RKO (cell line): ENCODE data around the gene PRKCQ.
A peak's percentile ranks its signal among the peaks of the same experiment; 100 is the strongest.

Experiments
- DNase-seq: peaks from one replicate; pipeline ENCODE4 v3.0.0-alpha.2; 2016; ENCODE audit warnings: low spot score

Gene PRKCQ

DNA sequence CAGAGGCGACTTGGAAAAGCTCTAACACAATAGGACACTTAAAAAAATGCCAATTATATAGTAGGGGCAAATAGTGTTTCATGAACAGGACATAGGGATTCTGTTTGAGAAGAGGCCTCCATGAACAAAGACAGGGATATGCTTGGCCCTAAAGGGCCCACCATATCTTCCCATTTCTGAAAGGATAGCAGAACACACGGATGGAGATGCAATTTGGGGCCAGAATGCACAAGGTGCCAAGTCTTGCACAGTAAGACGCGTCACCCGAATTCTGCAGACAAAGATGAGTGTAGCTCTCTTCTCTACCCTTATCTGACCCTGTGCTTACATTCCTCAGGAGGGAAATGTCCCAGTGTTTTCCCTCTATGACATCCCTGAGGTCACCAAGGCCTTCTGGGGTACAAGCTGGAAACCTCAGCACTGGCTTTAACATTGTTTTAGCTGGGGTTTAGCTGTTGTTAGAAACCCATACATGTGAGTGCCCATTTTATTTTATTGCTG is 12.8 kb downstream of the PRKCQ start:
- DNase-seq, result no peak

DNA sequence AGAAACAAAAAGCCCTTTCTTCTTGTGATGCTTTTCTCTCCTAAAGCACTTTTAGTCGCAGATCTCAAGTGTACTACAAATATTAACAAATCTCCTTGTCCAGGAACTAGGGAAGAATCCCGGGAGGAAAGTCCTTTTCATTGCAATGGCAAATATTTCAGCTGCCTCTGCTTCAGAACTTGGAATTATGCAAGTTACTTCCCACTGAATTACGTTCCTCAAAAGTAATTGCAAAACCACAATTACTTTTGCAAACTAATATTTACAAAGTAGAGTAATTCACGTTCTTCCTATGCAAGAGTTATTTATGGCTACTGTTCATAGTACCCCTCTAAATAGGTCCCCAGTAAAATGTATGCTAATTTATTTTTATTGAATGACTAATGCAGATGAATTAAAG is 14.5 kb downstream of the PRKCQ start:
- DNase-seq, result no peak

GRCh38 chr10:6564367-6564766 is 15.7 kb downstream of the PRKCQ start:
- no peak for DNase-seq

GRCh38 chr10:6563731-6564130 is 16.3 kb downstream of the PRKCQ start:
- DNase-seq, result no peak

GRCh38 chr10:6563075-6563474 is 17.0 kb downstream of the PRKCQ start:
- no peak for DNase-seq

DNA sequence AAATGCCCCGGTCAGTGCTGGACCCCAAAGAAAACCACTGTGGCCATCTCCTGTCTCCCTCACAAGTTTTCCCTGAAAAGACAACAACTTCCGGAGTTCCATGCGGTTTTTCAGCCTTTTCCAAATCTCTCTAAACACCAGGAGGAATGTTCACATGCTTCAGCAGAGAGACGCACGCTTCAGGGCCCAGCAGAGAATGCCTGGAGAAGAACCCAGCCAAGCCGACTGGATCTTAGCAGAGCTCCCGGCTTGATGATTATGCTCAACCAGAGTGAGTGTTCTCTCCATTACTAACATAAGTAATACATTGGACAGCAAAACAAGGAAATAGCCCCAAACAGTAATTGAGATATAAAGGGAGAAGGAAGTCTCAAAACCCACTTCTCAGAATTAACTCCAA is 17.9 kb downstream of the PRKCQ start:
- no peak for DNase-seq

DNA sequence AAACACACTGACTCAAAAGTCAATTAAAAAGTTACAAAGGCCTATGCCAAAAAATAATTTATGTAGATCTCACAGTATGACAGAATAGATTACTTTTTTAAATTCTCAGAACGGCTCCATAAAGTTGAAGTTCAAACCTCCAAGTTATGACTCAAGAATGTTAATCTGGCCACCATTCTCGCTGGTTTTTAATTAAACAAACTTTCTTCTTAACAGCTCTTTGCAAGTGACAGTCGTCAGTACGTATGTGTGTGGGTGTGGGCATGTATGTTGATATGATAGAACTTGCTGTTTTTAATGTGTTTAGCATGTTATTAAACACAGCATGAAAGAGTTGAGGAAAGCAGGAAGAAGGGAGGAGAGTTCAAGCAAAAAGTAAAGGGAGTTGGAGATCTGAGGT is 18.5 kb downstream of the PRKCQ start:
- no peak for DNase-seq

DNA sequence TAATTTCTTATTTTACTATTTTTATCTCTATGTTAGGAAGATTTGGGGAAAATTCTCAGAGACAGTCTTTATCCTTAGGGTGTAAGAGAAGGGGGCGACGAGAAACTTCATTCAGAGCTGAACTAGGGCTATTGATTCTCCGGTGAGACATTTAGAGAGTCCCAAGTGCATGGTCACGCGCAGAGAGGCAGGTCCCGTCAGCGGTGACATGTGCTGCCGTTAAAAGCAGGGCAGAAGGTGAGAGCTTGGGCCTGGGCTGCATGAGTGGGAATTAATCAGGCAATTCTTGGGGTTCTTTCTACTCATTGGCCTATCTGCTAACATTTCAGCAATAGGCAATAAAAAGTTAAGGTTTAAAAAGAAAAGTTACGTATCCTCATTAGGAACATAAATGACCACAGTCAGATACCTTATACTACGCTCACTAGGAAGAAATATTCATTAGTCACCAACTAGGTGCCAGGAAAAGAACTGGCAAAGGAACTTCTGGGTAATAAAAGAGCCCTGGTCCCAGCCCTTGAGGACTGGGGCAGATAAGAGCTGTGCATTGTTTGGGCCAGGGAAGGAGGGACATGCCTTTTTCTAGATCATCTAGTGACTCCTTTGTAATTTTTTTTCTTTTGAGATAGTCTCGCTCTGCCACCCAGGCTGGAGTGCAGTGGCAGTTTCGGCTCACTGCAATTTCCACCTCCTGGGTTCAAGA is 21.2 kb downstream of the PRKCQ start:
- no peak for DNase-seq

GRCh38 chr10:6558272-6558671 is 21.8 kb downstream of the PRKCQ start:
- no peak for DNase-seq

DNA sequence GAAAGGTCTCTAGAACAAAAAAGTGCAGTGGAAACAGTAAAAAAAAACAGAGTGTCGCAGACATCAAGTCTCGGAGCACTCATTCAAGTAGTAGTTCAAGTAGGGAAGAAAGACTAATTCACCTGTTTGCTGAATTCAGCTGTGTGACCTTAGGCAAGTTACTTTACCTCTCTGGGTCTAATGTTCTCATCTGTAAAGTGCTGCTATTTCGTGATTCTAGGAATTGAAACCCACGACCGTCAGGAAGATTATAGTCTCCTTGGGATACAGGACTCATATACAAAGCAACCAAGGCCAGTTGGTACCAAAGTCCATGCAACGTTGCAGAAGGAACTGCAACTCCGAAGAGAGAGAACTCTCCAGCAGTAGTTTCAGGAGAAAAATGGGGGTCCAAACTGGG is 26.1 kb downstream of the PRKCQ start:
- DNase-seq, result no peak

- DNase-seq, result no peak
These were observed 36.6 kb downstream of the PRKCQ start for GRCh38 chr10:6543431-6544005.

GRCh38 chr10:6542999-6543430 is 37.1 kb downstream of the PRKCQ start:
- no peak for DNase-seq

DNA sequence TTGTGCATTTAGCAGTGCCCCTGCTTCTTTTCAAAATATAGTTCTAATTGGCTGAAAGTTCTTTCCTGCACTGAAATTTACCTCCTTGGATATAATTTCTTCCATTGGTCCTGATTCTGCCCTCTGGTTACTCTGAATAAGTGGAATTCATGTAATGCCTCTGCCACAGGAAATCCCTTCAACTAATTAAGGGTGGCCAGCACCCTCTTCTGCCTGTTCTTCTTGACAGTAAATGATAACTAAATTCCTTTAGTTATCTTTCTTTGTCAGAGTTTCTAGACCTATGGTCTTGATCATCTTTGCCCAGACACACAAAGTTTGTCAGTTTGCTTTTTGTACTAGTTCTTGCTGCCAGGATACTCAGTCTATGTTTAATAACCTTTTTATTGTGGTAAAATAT is 40.2 kb downstream of the PRKCQ start:
- no peak for DNase-seq

DNA sequence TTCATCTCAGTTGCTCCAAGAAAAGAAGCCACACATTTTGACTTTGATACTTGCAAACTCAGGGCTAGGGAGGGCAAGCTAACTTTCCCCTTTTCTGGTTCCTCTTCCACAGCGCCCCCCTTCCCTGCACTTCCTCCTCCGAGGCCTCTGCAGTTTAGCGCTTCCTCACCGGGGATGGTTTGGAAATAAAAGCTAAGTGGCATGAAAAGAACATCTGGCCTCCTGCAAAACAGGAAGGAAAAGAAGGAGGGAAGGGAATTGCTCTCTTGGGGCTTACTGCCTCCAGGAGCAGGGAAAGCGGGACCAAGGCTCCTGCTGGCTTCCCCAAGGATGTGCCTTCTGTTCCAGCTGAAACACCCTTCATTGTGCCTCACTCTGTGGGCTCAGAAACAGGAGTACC is 42.3 kb downstream of the PRKCQ start:
- DNase-seq, result no peak

GRCh38 chr10:6536102-6536501 is 44.0 kb downstream of the PRKCQ start:
- DNase-seq, result no peak

- DNase-seq, result no peak
These were observed 44.8 kb downstream of the PRKCQ start for GRCh38 chr10:6535156-6535764.

- DNase-seq, result no peak
These were observed 47.8 kb downstream of the PRKCQ start for GRCh38 chr10:6532321-6532720.

DNA sequence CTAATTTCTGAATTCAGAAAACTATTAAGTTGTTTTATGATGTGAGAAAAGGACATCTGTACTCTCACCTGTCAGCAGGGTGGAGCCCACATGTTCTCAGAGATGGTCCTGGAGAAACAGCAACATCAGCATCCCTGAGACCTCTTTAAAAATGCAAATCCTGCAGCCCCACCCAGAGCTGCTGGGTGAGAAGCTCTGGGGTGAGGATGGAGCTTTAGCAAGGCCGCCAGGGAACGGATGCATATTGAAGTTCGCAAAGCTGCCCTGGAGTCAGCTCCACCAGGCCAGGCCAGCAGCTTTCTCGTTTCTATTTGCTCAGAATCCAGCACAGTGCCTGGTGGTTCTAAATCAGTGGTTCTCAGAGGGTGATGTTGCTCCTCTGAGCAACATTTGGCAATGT is 49.1 kb downstream of the PRKCQ start:
- no peak for DNase-seq

GRCh38 chr10:6530211-6530840 is 49.8 kb downstream of the PRKCQ start:
- DNase-seq, result no peak

DNA sequence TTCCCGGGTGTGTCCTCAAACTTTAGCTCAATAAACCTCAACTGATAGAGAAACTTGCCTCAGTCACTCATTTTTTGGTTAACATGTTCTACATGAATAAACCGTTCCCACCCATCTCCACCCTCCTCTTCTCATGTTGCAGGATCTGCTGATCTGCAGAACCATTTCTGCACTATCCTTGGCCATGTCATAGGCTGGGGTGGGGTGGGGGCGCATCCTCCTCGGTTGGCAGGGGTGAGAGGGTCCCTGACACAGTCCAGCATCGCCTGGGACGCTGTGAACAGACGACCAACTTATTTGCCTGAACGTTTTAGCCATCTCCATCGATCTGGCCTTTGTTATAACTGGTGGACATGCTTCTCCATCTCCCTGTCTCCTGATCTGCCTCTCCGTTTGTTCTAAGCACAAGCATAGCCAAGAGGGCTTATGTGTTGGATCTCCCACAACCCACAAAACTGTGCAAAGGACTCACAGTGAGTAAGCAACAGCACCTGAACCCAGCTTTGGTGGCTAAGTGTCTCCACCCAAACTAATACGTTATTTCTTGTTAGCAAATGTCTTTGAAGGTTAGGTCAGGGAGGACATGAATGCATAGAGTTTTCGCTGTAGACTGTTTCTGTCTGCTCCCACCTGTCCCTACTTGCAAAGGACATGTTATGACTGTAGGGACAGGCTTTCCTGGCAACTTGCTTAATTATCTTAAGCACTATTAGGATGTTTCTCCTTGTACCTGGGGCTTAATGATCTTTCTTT is 51.7 kb downstream of the PRKCQ start:
- no peak for DNase-seq

- no peak for DNase-seq
These were observed 54.4 kb downstream of the PRKCQ start for GRCh38 chr10:6525599-6526165.

DNA sequence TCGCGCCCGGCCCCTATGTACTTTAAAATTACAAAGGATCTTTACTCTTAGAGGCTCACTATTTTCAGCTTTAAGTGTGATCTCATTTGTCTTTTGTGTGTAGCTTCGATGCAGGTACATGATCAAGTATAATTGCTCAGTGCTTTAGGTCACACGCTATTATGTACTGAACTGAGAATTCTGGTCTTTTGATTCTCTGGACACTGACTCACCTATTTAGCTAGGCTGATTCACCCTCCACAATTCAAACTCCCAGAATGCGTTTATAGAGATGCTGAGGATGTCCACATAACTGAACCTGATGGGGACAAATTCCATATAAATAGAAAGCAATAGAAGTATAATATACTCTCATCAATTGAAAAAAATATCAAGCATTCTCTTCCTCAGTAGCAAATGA is 57.8 kb downstream of the PRKCQ start:
- DNase-seq, result peak; percentile 41
